ENCODE results near the gene FANCE.

FANCE gene

DNA sequence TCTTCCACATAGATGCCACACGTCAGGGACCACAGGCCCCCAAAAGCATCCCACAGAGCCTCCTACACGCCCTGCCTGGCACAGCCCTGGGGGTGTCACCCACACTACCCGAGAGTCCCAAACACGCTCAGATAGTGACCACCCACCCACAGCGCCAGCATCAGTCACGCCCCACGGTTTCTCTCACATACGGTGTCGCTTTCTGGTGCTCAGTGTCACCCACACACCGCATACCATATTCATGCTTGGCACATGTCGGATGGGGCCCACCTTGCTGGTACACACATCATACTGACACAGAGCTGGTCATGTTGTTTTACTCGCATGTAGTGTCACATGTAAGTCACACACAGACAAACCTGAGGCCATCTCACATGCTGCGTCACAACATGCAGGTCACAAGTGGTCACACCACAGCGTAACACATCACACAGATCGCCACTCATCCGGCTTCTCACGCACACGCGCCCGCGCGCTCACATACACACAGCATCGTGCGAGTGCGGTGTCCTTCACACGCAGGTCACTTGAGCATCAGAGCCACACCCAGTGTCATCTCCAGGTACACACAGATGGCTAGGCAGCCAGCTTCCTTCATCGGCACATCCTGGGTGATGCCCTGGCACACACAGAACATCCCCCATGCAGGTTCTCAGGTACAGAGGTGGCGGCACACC, 41.3 kb downstream of the FANCE start:
- Mint-ChIP-seq H3K4me3 (no peak overlapping the region), H3K27me3 (peaks cover 3% of the 10 kb centered on the region), H3K27ac (ENCODE audit: low read depth) (peak overlapping the region; percentile 42), H3K36me3 (ENCODE audit: insufficient read depth) (no peaks in the 10 kb centered on the region), H3K4me1 (peaks cover 19% of the 10 kb centered on the region), H3K9me3 (no peaks in the 10 kb centered on the region)
- ATAC-seq (replicated peaks; ENCODE audit: extremely low read depth, poor library complexity, severe bottlenecking) (no peak), DNase-seq (ENCODE audit: low spot score in 2 of 2) (peak in 1 of 2 donors; percentile 17)

DNA sequence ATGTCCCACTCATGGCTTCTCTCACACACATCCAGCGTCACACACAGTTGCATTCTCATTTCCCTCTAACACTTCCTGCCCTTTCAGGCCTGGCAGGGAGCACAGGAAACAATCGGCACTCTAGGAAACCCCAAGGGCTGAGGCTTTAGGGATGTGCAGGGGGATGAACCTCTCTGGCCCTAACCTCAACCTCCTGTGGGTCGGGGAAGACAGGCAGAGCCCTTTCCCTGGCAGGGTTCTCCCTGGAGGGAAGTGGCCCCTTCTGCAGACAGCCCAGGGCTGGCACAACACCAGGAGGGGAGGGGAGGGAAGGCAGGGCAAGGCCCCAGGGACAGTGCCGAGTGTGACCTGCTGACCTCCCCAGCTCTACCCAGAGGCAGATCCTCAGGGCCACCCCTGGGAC, 42.0 kb downstream of the FANCE start:
- no peaks in the 10 kb centered on the region for H3K9me3 Mint-ChIP-seq
- H3K27ac Mint-ChIP-seq (ENCODE audit: low read depth): no peak overlapping the region
- ATAC-seq (replicated peaks; ENCODE audit: extremely low read depth, poor library complexity, severe bottlenecking): peak; percentile 4
- DNase-seq (ENCODE audit: low spot score in 2 of 2): no peak
- H3K4me1 Mint-ChIP-seq: peaks cover 24% of the 10 kb centered on the region
- H3K36me3 Mint-ChIP-seq (ENCODE audit: insufficient read depth): no peaks in the 10 kb centered on the region
- peaks cover 10% of the 10 kb centered on the region for H3K27me3 Mint-ChIP-seq
- no peak overlapping the region for H3K4me3 Mint-ChIP-seq

DNA sequence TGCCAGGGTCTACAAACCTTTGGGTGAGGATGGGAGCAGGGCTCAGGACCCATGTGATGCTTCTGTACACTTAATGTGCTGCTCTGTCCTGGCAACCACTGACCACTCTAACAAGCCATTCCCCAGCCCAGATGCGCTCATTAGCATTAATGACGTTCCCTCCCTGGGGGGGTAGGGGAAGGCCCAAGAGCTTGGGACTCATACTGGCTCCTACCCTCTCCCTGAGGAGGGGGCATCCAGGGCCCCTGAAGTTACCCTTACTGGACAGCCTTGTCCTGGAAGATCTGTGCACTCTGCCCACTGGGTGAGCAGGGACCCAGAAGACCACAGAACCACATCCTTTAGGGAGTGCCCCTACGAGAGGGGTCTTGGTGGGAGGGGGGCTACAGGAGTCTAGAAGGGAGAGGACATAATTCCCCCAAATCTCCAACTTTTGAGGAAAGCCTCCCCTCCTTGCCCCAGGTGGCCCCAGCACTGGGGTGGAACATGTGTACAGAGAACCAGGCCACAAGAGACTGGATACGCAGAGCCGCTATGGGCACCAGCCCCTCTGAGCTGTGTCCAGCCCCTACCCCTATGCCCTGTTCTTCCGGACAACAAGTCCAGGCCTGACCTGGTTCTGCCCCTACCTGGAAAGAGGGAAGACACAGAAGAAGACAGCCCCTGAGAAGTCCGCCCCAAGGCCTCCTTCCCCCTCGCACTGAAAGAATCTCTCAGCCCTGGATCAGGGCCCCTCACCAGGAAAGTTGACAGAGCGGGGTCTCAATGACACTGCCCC, 43.3 kb downstream of the FANCE start:
- DNase-seq (ENCODE audit: low spot score in 2 of 2) (no peak), ATAC-seq (replicated peaks; ENCODE audit: extremely low read depth, poor library complexity, severe bottlenecking) (no peak)
- no peaks in the 10 kb centered on the region for H3K36me3 Mint-ChIP-seq (ENCODE audit: insufficient read depth)
- peaks cover 24% of the 10 kb centered on the region for H3K4me1 Mint-ChIP-seq
- H3K27me3 Mint-ChIP-seq: peaks cover 21% of the 10 kb centered on the region
- no peaks in the 10 kb centered on the region for H3K9me3 Mint-ChIP-seq
- H3K4me3 Mint-ChIP-seq: peak overlapping the region; percentile 63
- no peak overlapping the region for H3K27ac Mint-ChIP-seq (ENCODE audit: low read depth)

DNA sequence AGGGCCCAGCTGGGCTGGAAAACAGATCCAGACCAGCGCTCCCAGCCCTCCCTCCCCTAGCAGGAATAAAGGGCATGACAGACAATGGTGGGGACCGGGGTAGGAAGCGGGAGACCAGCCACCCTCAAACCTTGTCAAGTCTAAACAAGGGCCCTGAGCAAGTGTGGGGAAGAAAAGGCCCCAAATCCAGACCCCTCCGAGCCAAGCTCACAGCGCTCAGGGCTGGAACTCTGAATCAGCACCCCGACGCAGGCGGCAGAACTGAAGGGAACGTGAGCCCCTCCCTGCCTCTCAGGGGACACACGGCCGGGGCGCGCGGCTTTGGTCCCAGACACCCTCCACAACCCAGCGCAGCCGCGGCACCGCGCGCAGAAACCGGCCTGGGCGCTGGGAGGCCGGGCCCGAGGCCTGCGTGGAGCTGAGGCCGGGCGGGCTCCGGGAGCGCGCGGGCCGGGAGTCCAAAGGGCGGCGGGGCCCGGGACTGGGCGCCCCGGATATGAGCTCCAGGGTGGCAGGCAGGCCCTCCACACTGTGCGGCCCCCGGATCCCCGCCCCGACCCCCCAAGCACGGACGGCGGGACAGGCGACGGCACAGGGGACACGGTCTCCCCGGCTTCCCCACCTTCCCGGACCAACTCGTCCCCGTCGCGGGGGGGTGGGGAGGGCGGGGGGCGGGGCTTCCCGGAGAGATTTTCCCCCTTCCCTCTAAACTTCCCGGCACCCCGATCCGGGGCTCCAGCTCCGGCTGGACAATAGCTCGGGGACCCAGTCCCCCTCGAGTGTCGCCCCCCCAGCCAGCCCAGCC, 44.1 kb downstream of the FANCE start:
- Mint-ChIP-seq H3K27me3 (peaks cover 27% of the 10 kb centered on the region), H3K27ac (ENCODE audit: low read depth) (no peak overlapping the region), H3K4me1 (peaks cover 24% of the 10 kb centered on the region), H3K9me3 (no peaks in the 10 kb centered on the region), H3K4me3 (peak overlapping the region; percentile 63), H3K36me3 (ENCODE audit: insufficient read depth) (no peaks in the 10 kb centered on the region)
- ATAC-seq (replicated peaks; ENCODE audit: extremely low read depth, poor library complexity, severe bottlenecking) (no peak), DNase-seq (ENCODE audit: low spot score in 2 of 2) (no peak)

DNA sequence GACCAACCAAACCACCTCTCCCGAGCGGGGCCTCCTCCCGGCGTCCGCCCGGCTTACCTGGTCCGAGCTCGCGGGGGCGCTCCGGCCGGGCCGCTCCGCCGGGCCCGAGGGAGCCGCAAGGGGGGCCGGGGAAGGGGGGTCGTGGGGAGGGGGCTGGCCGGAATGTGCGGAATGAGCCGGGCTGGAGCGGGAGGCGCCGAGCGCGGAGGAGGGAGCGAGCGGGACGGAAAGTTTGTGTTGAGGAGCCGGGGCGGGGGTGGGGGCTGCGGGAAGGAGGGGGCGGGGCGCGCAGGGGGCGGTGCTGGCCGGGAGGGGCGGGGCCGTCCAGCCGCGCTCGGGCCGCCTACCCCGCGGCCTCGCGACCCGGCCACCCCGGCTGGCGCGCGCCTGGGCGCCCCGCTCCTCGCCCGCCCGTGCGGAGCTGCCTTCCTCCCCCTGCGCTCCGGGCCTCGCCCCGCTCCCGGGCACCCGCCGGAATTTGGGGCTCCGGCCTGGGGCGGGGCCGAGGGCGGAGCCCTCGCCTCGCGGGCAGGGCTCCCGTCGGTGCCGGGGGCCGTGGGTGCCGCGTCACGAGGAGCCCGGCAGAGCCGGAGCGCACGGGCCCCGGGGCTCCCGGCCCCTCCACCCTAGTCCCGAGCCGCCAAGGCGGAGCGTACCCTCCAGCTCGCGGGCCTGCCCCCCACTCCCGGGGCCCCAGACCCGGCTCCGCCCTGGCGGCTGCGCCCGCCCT, 44.9 kb downstream of the FANCE start, which contains the start of gene TEAD3:
Gene TEAD3 (minus strand): TSS at position 239 of the 730 bp plus-strand sequence.
- Mint-ChIP-seq H3K27me3 (peaks cover 34% of the 10 kb centered on the region), H3K27ac (ENCODE audit: low read depth) (no peak within 1 kb of the TSS), H3K9me3 (no peaks in the 10 kb centered on the region), H3K4me1 (peaks cover 24% of the 10 kb centered on the region), H3K36me3 (ENCODE audit: insufficient read depth) (no peaks in the 10 kb centered on the region), H3K4me3 (peak within 1 kb of the TSS; percentile 73)
- DNase-seq (ENCODE audit: low spot score in 2 of 2): peak in 1 of 2 donors; percentile 17
- ATAC-seq (replicated peaks; ENCODE audit: extremely low read depth, poor library complexity, severe bottlenecking): peak; percentile 35

DNA sequence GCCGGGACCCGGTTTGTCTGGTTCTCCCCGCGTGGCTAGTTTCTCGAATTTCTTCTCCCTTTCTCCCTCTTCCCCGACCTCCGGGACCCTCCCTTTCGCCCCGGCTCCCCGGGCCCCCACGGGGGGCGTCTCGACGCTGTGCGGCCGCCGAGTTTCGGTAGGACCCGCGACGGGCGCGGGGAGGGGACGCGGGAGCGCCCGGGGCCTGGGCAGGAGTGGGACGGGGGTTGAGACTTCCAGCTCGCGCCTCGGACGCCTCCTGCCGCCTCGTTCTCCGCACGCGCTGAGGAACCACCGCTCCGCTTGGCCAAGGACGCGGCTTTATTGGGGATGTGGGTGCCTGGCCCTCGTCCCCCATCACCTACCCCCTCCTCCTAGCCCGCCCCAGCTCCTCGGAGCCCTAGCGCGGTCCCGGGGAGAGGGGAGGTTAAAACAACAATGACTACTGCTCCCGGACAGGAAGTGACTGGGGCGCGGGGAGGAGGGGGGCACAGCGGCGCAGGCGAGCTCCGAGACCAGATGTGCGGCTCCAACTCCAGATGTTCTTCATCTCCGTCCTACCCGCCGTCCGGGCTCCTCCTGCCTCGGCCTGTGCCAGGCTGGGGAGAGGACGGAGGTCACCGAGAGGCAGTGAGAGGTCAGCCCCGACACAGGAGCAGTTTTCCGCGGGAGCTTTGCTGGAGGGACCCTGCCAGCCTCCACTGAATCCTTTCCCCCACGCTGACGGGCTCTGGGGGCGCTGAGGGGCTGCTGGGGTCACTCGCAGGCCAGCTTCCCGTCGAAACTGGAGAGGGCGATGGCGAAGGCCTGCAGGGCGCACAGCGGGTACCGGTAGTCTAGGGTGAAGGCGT, 45.7 kb downstream of the FANCE start:
- Mint-ChIP-seq H3K27ac (ENCODE audit: low read depth) (peak overlapping the region; percentile 35), H3K4me3 (peak overlapping the region; percentile 73), H3K27me3 (peaks cover 38% of the 10 kb centered on the region), H3K36me3 (ENCODE audit: insufficient read depth) (no peaks in the 10 kb centered on the region), H3K9me3 (no peaks in the 10 kb centered on the region), H3K4me1 (peaks cover 22% of the 10 kb centered on the region)
- ATAC-seq (replicated peaks; ENCODE audit: extremely low read depth, poor library complexity, severe bottlenecking) (peak; percentile 29), DNase-seq (ENCODE audit: low spot score in 2 of 2) (peak in 1 of 2 donors; percentile 20)

DNA sequence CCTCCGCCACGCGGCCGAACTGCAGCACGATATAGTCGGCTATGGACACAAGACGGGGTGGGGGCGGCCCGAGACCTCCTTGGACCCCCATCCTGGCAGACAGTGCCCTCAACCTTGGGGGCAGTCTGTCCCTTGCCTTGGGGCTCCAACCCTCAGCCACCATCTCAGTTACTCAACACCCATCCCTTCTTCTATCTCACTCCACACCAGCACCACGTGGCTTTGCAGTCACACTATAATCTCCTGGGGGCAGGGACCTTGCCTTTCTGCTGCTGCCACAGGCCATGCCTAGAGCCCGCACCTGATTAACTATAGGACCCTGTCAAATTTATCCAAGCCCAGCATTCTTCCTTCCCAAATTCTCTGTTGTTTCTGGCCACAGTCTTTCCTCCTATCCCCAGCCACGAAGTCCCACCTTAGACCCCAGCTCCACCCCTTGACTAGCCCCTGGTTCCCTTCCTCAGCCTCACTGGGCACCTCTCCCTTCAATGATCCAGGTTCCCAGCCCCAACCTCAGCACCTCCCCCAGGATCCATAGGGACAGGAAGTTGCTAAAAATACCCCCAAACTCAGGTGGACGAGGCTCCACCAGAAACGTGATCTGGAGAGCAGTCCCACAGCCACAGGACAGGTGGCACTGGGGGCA, 46.4 kb downstream of the FANCE start:
- ATAC-seq (replicated peaks; ENCODE audit: extremely low read depth, poor library complexity, severe bottlenecking): no peak
- DNase-seq (ENCODE audit: low spot score in 2 of 2): no peak
- Mint-ChIP-seq H3K4me3 (peak overlapping the region; percentile 73), H3K27ac (ENCODE audit: low read depth) (peak overlapping the region; percentile 35), H3K4me1 (peaks cover 14% of the 10 kb centered on the region), H3K27me3 (peaks cover 38% of the 10 kb centered on the region), H3K9me3 (no peaks in the 10 kb centered on the region), H3K36me3 (ENCODE audit: insufficient read depth) (no peaks in the 10 kb centered on the region)

DNA sequence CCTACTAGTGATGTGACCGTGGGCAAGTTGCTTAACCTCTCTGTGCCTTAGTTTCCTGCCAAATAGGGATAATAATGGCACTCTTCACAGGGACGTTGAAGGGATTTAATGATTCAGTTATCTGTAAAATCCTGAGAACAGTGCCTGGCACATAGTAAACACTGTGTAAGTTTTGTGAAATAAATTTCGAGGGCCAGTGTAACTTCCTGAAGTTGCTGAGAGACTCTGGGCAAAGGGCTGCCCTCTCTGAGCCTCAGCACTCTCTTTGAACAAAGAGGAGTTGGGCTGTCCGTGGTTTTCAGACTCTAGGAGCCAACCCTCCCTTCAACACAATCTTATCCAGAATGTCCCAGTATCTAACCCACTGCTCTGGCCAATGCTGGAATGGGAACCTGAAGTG, 47.2 kb downstream of the FANCE start:
- H3K9me3 Mint-ChIP-seq: no peaks in the 10 kb centered on the region
- H3K4me1 Mint-ChIP-seq: peaks cover 7% of the 10 kb centered on the region
- DNase-seq (ENCODE audit: low spot score in 2 of 2) (no peak), ATAC-seq (replicated peaks; ENCODE audit: extremely low read depth, poor library complexity, severe bottlenecking) (no peak)
- H3K4me3 Mint-ChIP-seq: peak overlapping the region; percentile 73
- H3K27me3 Mint-ChIP-seq: peaks cover 38% of the 10 kb centered on the region
- no peaks in the 10 kb centered on the region for H3K36me3 Mint-ChIP-seq (ENCODE audit: insufficient read depth)
- H3K27ac Mint-ChIP-seq (ENCODE audit: low read depth): no peak overlapping the region

DNA sequence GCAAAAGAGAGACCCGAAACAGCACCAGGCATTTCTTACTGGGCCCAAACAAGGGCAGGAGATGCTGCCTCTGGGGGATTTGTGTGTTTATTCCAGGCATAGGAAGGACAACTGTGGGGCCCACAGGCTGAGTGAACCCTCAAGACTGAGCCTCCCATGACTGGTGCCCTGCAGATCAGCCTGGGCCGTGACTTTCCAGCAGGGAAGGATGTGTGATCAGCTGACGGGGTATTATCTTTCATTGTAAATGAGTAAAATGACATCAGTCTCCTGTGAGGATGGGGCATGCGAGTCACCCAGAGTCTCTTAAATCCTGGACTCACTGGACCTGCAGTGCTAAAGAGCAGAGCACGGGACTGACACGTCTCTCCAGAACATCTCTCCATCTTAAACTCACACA, 48.6 kb downstream of the FANCE start:
- no peak for DNase-seq (ENCODE audit: low spot score in 2 of 2)
- Mint-ChIP-seq H3K4me3 (no peak overlapping the region), H3K36me3 (ENCODE audit: insufficient read depth) (no peaks in the 10 kb centered on the region), H3K9me3 (no peaks in the 10 kb centered on the region), H3K27me3 (peaks cover 38% of the 10 kb centered on the region), H3K4me1 (peaks cover 7% of the 10 kb centered on the region), H3K27ac (ENCODE audit: low read depth) (no peak overlapping the region)
- ATAC-seq (replicated peaks; ENCODE audit: extremely low read depth, poor library complexity, severe bottlenecking): no peak

DNA sequence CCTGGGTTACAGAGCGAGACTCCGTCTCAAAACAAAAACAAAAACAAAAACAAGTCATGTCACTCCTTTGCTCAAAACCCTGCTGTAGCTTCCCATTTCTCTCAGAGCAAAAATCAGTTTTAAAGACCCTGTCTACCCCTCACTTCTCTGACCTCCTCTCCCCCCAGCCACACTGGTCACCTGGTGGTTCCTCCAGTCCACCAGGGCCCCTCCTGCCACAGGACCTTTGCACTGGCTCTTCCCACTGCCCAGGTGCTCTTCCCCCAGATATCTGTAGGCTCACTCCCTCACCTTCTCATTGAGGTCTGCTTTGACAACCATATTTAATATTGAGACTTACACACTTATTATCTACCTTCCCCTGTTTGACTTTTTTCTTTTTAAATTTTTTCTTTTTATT, 49.6 kb downstream of the FANCE start:
- DNase-seq (ENCODE audit: low spot score in 2 of 2): no peak
- H3K4me3 Mint-ChIP-seq: no peak overlapping the region
- no peak overlapping the region for H3K27ac Mint-ChIP-seq (ENCODE audit: low read depth)
- no peaks in the 10 kb centered on the region for H3K9me3 Mint-ChIP-seq
- H3K27me3 Mint-ChIP-seq: peaks cover 38% of the 10 kb centered on the region
- H3K4me1 Mint-ChIP-seq: peaks cover 7% of the 10 kb centered on the region
- H3K36me3 Mint-ChIP-seq (ENCODE audit: insufficient read depth): no peaks in the 10 kb centered on the region
- no peak for ATAC-seq (replicated peaks; ENCODE audit: extremely low read depth, poor library complexity, severe bottlenecking)

DNA sequence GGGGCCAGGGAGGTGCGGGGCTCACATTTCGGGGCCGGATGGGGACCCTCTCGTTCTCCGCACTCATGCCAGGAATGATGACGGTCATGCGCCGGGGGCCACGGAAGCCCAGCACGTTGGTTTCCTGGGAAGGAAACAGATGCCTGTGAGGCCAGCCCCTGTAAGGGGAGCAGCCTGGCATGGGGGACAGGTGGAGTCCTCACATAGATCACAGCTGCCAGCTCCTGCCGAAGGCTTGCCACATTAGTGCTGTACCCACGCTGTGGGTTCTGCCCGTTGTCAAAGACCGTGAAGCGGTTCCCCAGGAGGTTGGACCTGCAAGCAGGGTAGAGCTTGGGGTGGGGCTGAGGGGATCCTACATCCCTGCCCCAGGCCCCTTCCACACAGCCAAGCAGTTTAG, 51.4 kb downstream of the FANCE start:
- peaks cover 34% of the 10 kb centered on the region for H3K27me3 Mint-ChIP-seq
- ATAC-seq (replicated peaks; ENCODE audit: extremely low read depth, poor library complexity, severe bottlenecking) (no peak), DNase-seq (ENCODE audit: low spot score in 2 of 2) (no peak)
- H3K27ac Mint-ChIP-seq (ENCODE audit: low read depth): no peak overlapping the region
- no peak overlapping the region for H3K4me3 Mint-ChIP-seq
- H3K36me3 Mint-ChIP-seq (ENCODE audit: insufficient read depth): no peaks in the 10 kb centered on the region
- peaks cover 4% of the 10 kb centered on the region for H3K4me1 Mint-ChIP-seq
- H3K9me3 Mint-ChIP-seq: no peaks in the 10 kb centered on the region

Data from central memory CD8-positive, alpha-beta T cell (primary cell).